DMS53 (cell line): ENCODE results near the gene CFP.

Experiments used
- DNase-seq: peaks from one replicate; lab custom pipeline; 2025; lab: John Stamatoyannopoulos, UW

CFP gene

DNA sequence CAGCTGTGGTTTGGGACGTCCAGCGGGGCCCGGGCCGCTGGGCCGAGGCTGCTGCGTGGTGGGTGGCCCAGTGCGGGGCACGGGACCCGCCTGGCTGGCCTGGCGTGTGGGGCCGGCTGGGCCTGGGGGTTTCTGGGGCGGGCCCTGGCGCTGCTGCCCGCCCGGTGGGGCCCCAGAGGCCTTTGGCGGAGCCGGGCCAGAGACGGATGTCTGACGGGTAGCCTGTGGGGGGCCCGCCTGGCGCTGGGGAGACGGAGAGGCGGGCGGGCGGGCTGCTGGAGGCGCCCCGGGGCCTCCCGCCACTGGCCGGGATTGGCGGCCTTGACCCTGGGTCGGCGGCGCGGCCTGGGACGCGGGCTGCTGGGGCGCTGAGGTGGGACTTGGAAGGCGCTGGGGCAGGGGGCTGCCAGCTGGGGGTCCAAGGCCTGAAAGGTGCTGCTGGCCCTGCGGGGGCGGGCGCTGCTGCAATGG lies 55.6 kb downstream of the CFP start:
- DNase-seq = no peak

DNA sequence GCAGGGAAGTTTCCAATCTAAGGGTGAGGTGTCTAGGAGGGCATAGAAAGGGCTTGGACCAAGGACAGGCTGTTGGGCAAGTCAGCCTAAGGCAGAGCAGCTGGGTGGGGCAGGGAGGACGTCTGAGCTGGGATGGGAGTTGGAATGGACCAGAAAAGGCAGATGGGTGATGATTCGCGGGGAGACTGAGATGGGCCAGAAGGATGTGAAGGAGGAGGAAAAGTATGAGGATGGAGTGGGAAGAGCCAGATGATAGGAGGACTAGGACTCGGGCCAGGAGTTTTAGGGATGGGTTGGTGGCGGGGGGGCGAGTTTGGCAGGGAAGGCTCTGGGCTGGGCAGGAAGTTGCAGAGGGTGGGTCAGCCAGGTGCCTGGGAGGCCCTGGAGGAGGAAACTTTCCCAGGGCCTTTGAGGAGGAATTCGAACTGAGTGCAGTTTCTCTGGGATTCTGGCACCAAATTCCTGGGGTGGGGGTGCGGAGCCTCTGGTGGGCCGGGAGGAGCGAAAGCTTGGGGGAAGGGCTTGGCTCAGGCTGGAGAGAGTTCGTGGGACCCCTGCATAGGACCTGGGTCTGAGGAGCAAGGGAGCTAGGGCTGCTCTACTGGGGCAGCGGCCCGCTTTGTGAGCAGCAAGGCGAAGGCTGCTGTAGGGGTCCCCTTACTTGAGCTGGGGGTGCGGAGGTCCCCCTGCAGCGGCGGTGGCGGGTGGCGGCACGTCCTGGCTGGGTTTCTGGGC lies 56.2 kb downstream of the CFP start:
- DNase-seq = no peak
